HFF-Myc (cell line): ENCODE measurements around the gene ABCA4.

Source experiments
- DNase-seq: peaks from one replicate; pipeline ENCODE4 v3.0.0-alpha.2; 2011; ENCODE audit warnings: low read depth; ENCODE audit errors: extremely low read depth
- H3K4me3 ChIP-seq: replicated peaks from 2 replicates; pipeline ENCODE4 v1.5.1; 2011; ENCODE audit warnings: low read depth, mild to moderate bottlenecking, control low read depth, low read length
- CTCF ChIP-seq: IDR thresholded peaks from 2 replicates; pipeline ENCODE4 v1.5.1; 2012; ENCODE audit warnings: mild to moderate bottlenecking, low read depth, low read length, control low read depth; ENCODE audit errors: missing control alignments

Gene ABCA4

GRCh38 chr1:94012708-94013366 is 108.1 kb downstream of the ABCA4 start:
- no peak for TF ChIP-seq CTCF
- no peak for DNase-seq
- H3K4me3 ChIP-seq = no peak overlapping the region

- DNase-seq = no peak
- no peak for TF ChIP-seq CTCF
- no peak overlapping the region for H3K4me3 ChIP-seq
Observed at GRCh38 chr1:94011709-94012595, 109.0 kb downstream of the ABCA4 start.

- no peak for DNase-seq
- no peak overlapping the region for H3K4me3 ChIP-seq
- TF ChIP-seq CTCF = no peak
Observed at GRCh38 chr1:94011129-94011528, 109.8 kb downstream of the ABCA4 start.

GRCh38 chr1:94009304-94009703 is 111.6 kb downstream of the ABCA4 start:
- H3K4me3 ChIP-seq = no peak overlapping the region
- DNase-seq = no peak
- no peak for TF ChIP-seq CTCF

GRCh38 chr1:94006604-94007003 is 114.3 kb downstream of the ABCA4 start:
- H3K4me3 ChIP-seq = no peak overlapping the region
- DNase-seq = no peak
- no peak for TF ChIP-seq CTCF

- no peak for TF ChIP-seq CTCF
- DNase-seq = no peak
- no peak overlapping the region for H3K4me3 ChIP-seq
Observed at GRCh38 chr1:94004924-94005323, 116.0 kb downstream of the ABCA4 start.
